Measurements from ENCODE around the gene HSD17B14. TPM values are rescaled to one million over a fixed set of nuclear protein-coding genes. Genes with fewer than 3 reads are reported as not detected.

HSD17B14 gene
- total and polyA plus RNA-seq, 4 donors = 6.9 to 25.5 (median 17.6) TPM

GRCh38 chr19:48868114-48868886, 32.0 kb upstream of the HSD17B14 start, which contains the start of gene PLEKHA4:
PLEKHA4 (minus strand) TSS chr19:48868617; CDS start chr19:48867620, 997 bp downstream.
- H3K4me1 ChIP-seq (ENCODE audit: control insufficient read depth, insufficient read depth, low read length) = peaks cover 40% of the 10 kb centered on the region
- H3K27me3 ChIP-seq (ENCODE audit: control insufficient read depth, insufficient read depth, low read length) = no peaks in the 10 kb centered on the region
- peak within 1 kb of the TSS; percentile 91 for H3K27ac ChIP-seq (ENCODE audit: low read depth, low read length)
- DNase-seq (ENCODE audit: low read depth in 4 of 6, low spot score in 6 of 6) = peak in 1 of 6 donors; percentile 65
- H3K9me3 ChIP-seq (ENCODE audit: control insufficient read depth, insufficient read depth, low read length) = no peaks in the 10 kb centered on the region
- H3K4me3 ChIP-seq (ENCODE audit: low read depth, low read length) = peak within 1 kb of the TSS; percentile 54
- peaks cover 3% of the 10 kb centered on the region for H3K36me3 ChIP-seq (ENCODE audit: control insufficient read depth, insufficient read depth, low read length)
- 23% methylated on average over 11 of the region's 11 CpGs for WGBS (ENCODE audit: insufficient coverage)

DNA sequence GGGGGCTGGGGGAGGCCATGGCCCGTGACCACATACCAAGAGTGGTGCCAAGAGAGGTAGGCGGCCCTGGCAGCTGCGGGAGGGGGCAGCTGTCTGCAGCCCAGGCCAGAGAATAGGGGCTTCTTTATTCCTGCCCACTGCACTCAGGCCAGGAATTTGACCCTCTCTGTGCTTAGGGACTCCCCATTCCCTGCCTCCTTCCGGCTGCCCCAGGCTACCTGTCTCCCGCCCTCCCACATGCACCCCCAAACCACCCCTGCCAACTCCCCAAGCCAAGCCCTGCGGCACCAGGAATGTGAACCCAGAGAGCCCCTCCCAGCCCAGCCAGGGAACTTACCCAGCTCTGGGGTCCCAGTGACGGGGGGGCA, 31.4 kb upstream of the HSD17B14 start:
- H3K27ac ChIP-seq (ENCODE audit: low read depth, low read length) = peak overlapping the region; percentile 91
- peaks cover 34% of the 10 kb centered on the region for H3K4me1 ChIP-seq (ENCODE audit: control insufficient read depth, insufficient read depth, low read length)
- DNase-seq (ENCODE audit: low read depth in 4 of 6, low spot score in 6 of 6) = peak in 1 of 6 donors; percentile 57
- WGBS (ENCODE audit: insufficient coverage) = 55% methylated on average over 7 of the region's 7 CpGs
- H3K9me3 ChIP-seq (ENCODE audit: control insufficient read depth, insufficient read depth, low read length) = no peaks in the 10 kb centered on the region
- H3K36me3 ChIP-seq (ENCODE audit: control insufficient read depth, insufficient read depth, low read length) = no peaks in the 10 kb centered on the region
- peak overlapping the region; percentile 54 for H3K4me3 ChIP-seq (ENCODE audit: low read depth, low read length)
- H3K27me3 ChIP-seq (ENCODE audit: control insufficient read depth, insufficient read depth, low read length) = no peaks in the 10 kb centered on the region

GRCh38 chr19:48867123-48867745, 30.9 kb upstream of the HSD17B14 start:
- H3K27ac ChIP-seq (ENCODE audit: low read depth, low read length) = peak overlapping the region; percentile 91
- peak in 1 of 6 donors; percentile 58 for DNase-seq (ENCODE audit: low read depth in 4 of 6, low spot score in 6 of 6)
- H3K27me3 ChIP-seq (ENCODE audit: control insufficient read depth, insufficient read depth, low read length) = no peaks in the 10 kb centered on the region

GRCh38 chr19:48866692-48867091, 30.4 kb upstream of the HSD17B14 start:
- Histone ChIP-seq H3K27ac (ENCODE audit: low read depth, low read length) (peak overlapping the region; percentile 91), H3K9me3 (ENCODE audit: control insufficient read depth, insufficient read depth, low read length) (no peaks in the 10 kb centered on the region), H3K27me3 (ENCODE audit: control insufficient read depth, insufficient read depth, low read length) (no peaks in the 10 kb centered on the region), H3K36me3 (ENCODE audit: control insufficient read depth, insufficient read depth, low read length) (no peaks in the 10 kb centered on the region), H3K4me3 (ENCODE audit: low read depth, low read length) (peak overlapping the region; percentile 54), H3K4me1 (ENCODE audit: control insufficient read depth, insufficient read depth, low read length) (peaks cover 31% of the 10 kb centered on the region)
- 61% methylated on average over 3 of the region's 6 CpGs for WGBS (ENCODE audit: insufficient coverage)
- DNase-seq (ENCODE audit: low read depth in 4 of 6, low spot score in 6 of 6) = no peak

More at GRCh38 chr19:48867123-48867745, 30.9 kb upstream of the HSD17B14 start:
- peak overlapping the region; percentile 54 for H3K4me3 ChIP-seq (ENCODE audit: low read depth, low read length)
- no peaks in the 10 kb centered on the region for H3K9me3 ChIP-seq (ENCODE audit: control insufficient read depth, insufficient read depth, low read length)
- no peaks in the 10 kb centered on the region for H3K36me3 ChIP-seq (ENCODE audit: control insufficient read depth, insufficient read depth, low read length)
- H3K4me1 ChIP-seq (ENCODE audit: control insufficient read depth, insufficient read depth, low read length) = peaks cover 32% of the 10 kb centered on the region
- WGBS (ENCODE audit: insufficient coverage) = 39% methylated on average over 10 of the region's 14 CpGs

- H3K27ac ChIP-seq (ENCODE audit: low read depth, low read length) = no peak overlapping the region
- H3K9me3 ChIP-seq (ENCODE audit: control insufficient read depth, insufficient read depth, low read length) = no peaks in the 10 kb centered on the region
- no peak overlapping the region for H3K4me3 ChIP-seq (ENCODE audit: low read depth, low read length)
- no peak for DNase-seq (ENCODE audit: low read depth in 4 of 6, low spot score in 6 of 6)
- H3K4me1 ChIP-seq (ENCODE audit: control insufficient read depth, insufficient read depth, low read length) = peaks cover 25% of the 10 kb centered on the region
- peaks cover 2% of the 10 kb centered on the region for H3K36me3 ChIP-seq (ENCODE audit: control insufficient read depth, insufficient read depth, low read length)
- 85% methylated on average over 6 of the region's 7 CpGs for WGBS (ENCODE audit: insufficient coverage)
- H3K27me3 ChIP-seq (ENCODE audit: control insufficient read depth, insufficient read depth, low read length) = no peaks in the 10 kb centered on the region
Measured at GRCh38 chr19:48862827-48863226, 26.5 kb upstream of the HSD17B14 start.

DNA sequence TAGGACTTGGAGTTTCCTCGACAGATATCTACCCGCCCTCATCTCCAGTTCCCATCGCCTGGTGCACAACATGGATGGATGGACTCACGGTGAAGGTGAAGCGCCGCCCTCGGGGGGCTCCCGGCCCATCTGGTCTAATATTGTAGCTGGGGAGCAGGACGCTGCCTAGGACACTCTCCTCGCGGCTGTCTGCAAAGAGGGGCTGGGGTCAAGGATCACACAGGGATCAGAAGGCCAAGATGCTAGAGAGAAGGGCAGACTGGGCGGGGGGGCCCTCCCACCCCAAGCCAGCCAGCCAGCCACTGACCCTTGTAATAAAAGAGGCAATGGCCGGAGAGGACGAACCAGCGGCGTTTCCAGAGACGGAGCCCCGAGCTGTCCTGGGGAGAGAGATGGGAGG, 25.0 kb upstream of the HSD17B14 start:
- peaks cover 2% of the 10 kb centered on the region for H3K36me3 ChIP-seq (ENCODE audit: control insufficient read depth, insufficient read depth, low read length)
- DNase-seq (ENCODE audit: low read depth in 4 of 6, low spot score in 6 of 6) = no peak
- H3K27me3 ChIP-seq (ENCODE audit: control insufficient read depth, insufficient read depth, low read length) = no peaks in the 10 kb centered on the region
- no peak overlapping the region for H3K27ac ChIP-seq (ENCODE audit: low read depth, low read length)
- no peak overlapping the region for H3K4me3 ChIP-seq (ENCODE audit: low read depth, low read length)
- H3K4me1 ChIP-seq (ENCODE audit: control insufficient read depth, insufficient read depth, low read length) = peaks cover 15% of the 10 kb centered on the region
- WGBS (ENCODE audit: insufficient coverage) = 46% methylated on average over 9 of the region's 18 CpGs
- no peaks in the 10 kb centered on the region for H3K9me3 ChIP-seq (ENCODE audit: control insufficient read depth, insufficient read depth, low read length)

GRCh38 chr19:48859711-48860572, 23.7 kb upstream of the HSD17B14 start:
- WGBS (ENCODE audit: insufficient coverage) = 64% methylated on average over 24 of the region's 30 CpGs
- DNase-seq (ENCODE audit: low read depth in 4 of 6, low spot score in 6 of 6) = peak in 1 of 6 donors; percentile 57
- Histone ChIP-seq H3K27me3 (ENCODE audit: control insufficient read depth, insufficient read depth, low read length) (no peaks in the 10 kb centered on the region), H3K4me3 (ENCODE audit: low read depth, low read length) (no peak overlapping the region), H3K27ac (ENCODE audit: low read depth, low read length) (no peak overlapping the region), H3K9me3 (ENCODE audit: control insufficient read depth, insufficient read depth, low read length) (no peaks in the 10 kb centered on the region), H3K4me1 (ENCODE audit: control insufficient read depth, insufficient read depth, low read length) (peaks cover 11% of the 10 kb centered on the region), H3K36me3 (ENCODE audit: control insufficient read depth, insufficient read depth, low read length) (peaks cover 2% of the 10 kb centered on the region)

DNA sequence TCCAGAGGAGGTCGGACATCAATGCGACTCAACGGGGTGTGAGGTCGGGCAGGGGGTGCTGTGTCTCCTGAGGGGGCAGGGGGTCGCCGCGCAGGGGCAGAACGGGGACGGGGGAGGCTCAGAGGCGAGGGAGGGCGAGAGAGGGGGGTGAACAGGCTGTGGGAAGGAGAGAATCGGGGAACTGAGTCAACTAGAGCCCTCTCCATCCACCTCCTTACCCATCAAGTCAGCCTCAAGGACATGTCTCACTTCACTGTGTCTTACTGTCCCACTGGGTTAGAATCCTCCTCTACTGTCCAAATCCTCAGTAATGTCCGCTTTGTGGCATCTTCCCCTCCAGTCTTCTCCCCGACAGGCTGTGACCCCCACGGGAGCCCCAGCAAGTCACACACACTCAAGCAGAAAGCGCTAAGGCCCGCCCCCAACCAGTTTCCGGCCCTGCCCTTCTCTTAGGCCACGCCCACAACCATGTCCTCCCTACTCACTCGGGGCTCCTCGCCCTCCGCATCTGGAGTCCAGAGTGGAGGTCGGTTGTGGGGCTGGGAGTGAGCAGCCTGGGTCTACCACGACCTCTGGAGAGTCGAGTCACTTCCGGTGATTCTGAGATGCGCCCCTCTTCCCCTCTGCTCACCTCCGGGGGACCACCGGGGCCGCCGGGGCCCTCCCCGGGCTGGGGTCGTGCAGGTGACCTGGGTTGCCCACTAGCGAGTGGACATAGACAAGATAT, 22.9 kb upstream of the HSD17B14 start:
- no peak overlapping the region for H3K27ac ChIP-seq (ENCODE audit: low read depth, low read length)
- peak in 1 of 6 donors; percentile 67 for DNase-seq (ENCODE audit: low read depth in 4 of 6, low spot score in 6 of 6)
- H3K4me1 ChIP-seq (ENCODE audit: control insufficient read depth, insufficient read depth, low read length) = peaks cover 11% of the 10 kb centered on the region
- H3K36me3 ChIP-seq (ENCODE audit: control insufficient read depth, insufficient read depth, low read length) = peaks cover 2% of the 10 kb centered on the region
- no peak overlapping the region for H3K4me3 ChIP-seq (ENCODE audit: low read depth, low read length)
- no peaks in the 10 kb centered on the region for H3K27me3 ChIP-seq (ENCODE audit: control insufficient read depth, insufficient read depth, low read length)
- no peaks in the 10 kb centered on the region for H3K9me3 ChIP-seq (ENCODE audit: control insufficient read depth, insufficient read depth, low read length)
- WGBS (ENCODE audit: insufficient coverage) = 45% methylated on average over 17 of the region's 34 CpGs

- no peak overlapping the region for H3K27ac ChIP-seq (ENCODE audit: low read depth, low read length)
- H3K27me3 ChIP-seq (ENCODE audit: control insufficient read depth, insufficient read depth, low read length) = no peaks in the 10 kb centered on the region
- H3K4me1 ChIP-seq (ENCODE audit: control insufficient read depth, insufficient read depth, low read length) = peaks cover 10% of the 10 kb centered on the region
- 97% methylated on average over 6 of the region's 6 CpGs for WGBS (ENCODE audit: insufficient coverage)
- no peaks in the 10 kb centered on the region for H3K9me3 ChIP-seq (ENCODE audit: control insufficient read depth, insufficient read depth, low read length)
- H3K36me3 ChIP-seq (ENCODE audit: control insufficient read depth, insufficient read depth, low read length) = peaks cover 2% of the 10 kb centered on the region
- no peak overlapping the region for H3K4me3 ChIP-seq (ENCODE audit: low read depth, low read length)
- DNase-seq (ENCODE audit: low read depth in 4 of 6, low spot score in 6 of 6) = no peak
Measured at GRCh38 chr19:48856921-48857320, 20.6 kb upstream of the HSD17B14 start.

All from spinal cord (tissue), 10 donors.